Measurements from ENCODE around the gene MINAR1.

MINAR1 gene

GRCh38 chr15:79458491-79458890 is 26.4 kb downstream of the MINAR1 start:
- TF ChIP-seq EZH2 (IDR thresholded peaks at IDR 0.05; ENCODE audit: borderline replicate concordance, low read length), result no peak
- TF ChIP-seq CTCF (IDR thresholded peaks at IDR 0.05; ENCODE audit: low read length), result no peak
- Histone ChIP-seq H3K79me2 (ENCODE audit: insufficient read depth, low read length) (no peaks in the 10 kb centered on the region), H3K27ac (ENCODE audit: low read depth, low read length, poor library complexity, severe bottlenecking) (no peak overlapping the region), H3K4me2 (ENCODE audit: low read length) (no peak overlapping the region), H3K27me3 (ENCODE audit: insufficient read depth, low read length) (no peaks in the 10 kb centered on the region), H2AFZ (ENCODE audit: low read length) (no peak overlapping the region), H3K4me1 (ENCODE audit: insufficient read depth, low read length, severe bottlenecking) (no peaks in the 10 kb centered on the region), H4K20me1 (ENCODE audit: insufficient read depth, low read length) (no peaks in the 10 kb centered on the region), H3K4me3 (ENCODE audit: low read depth, low read length, poor library complexity, severe bottlenecking) (no peak overlapping the region), H3K36me3 (ENCODE audit: insufficient read depth, low read length) (no peaks in the 10 kb centered on the region), H3K9me3 (ENCODE audit: low read length) (no peaks in the 10 kb centered on the region), H3K9me2 (ENCODE audit: low read depth, low read length) (no peaks in the 10 kb centered on the region), H3K9ac (ENCODE audit: low read length) (no peak overlapping the region), H3F3A (ENCODE audit: insufficient read depth, low read length) (no peaks in the 10 kb centered on the region)

GRCh38 chr15:79459666-79460065 is 27.5 kb downstream of the MINAR1 start:
- Histone ChIP-seq H3K9me3 (ENCODE audit: low read length) (no peaks in the 10 kb centered on the region), H3K4me3 (ENCODE audit: low read depth, low read length, poor library complexity, severe bottlenecking) (no peak overlapping the region), H3K4me2 (ENCODE audit: low read length) (no peak overlapping the region), H3K9ac (ENCODE audit: low read length) (no peak overlapping the region), H4K20me1 (ENCODE audit: insufficient read depth, low read length) (no peaks in the 10 kb centered on the region), H3K9me2 (ENCODE audit: low read depth, low read length) (no peaks in the 10 kb centered on the region), H3K27ac (ENCODE audit: low read depth, low read length, poor library complexity, severe bottlenecking) (no peak overlapping the region), H3K4me1 (ENCODE audit: insufficient read depth, low read length, severe bottlenecking) (no peaks in the 10 kb centered on the region), H3K79me2 (ENCODE audit: insufficient read depth, low read length) (no peaks in the 10 kb centered on the region), H3F3A (ENCODE audit: insufficient read depth, low read length) (no peaks in the 10 kb centered on the region), H3K27me3 (ENCODE audit: insufficient read depth, low read length) (no peaks in the 10 kb centered on the region), H2AFZ (ENCODE audit: low read length) (no peak overlapping the region), H3K36me3 (ENCODE audit: insufficient read depth, low read length) (no peaks in the 10 kb centered on the region)
- TF ChIP-seq EZH2 (IDR thresholded peaks at IDR 0.05; ENCODE audit: borderline replicate concordance, low read length), result no peak
- no peak for TF ChIP-seq CTCF (IDR thresholded peaks at IDR 0.05; ENCODE audit: low read length)

GRCh38 chr15:79463043-79463780 is 31.1 kb downstream of the MINAR1 start:
- Histone ChIP-seq H3K27me3 (ENCODE audit: insufficient read depth, low read length) (no peaks in the 10 kb centered on the region), H3K9ac (ENCODE audit: low read length) (no peak overlapping the region), H3K4me3 (ENCODE audit: low read depth, low read length, poor library complexity, severe bottlenecking) (no peak overlapping the region), H3K4me2 (ENCODE audit: low read length) (no peak overlapping the region), H2AFZ (ENCODE audit: low read length) (no peak overlapping the region), H3K36me3 (ENCODE audit: insufficient read depth, low read length) (no peaks in the 10 kb centered on the region), H3K9me2 (ENCODE audit: low read depth, low read length) (no peaks in the 10 kb centered on the region), H3K4me1 (ENCODE audit: insufficient read depth, low read length, severe bottlenecking) (no peaks in the 10 kb centered on the region), H4K20me1 (ENCODE audit: insufficient read depth, low read length) (no peaks in the 10 kb centered on the region), H3K79me2 (ENCODE audit: insufficient read depth, low read length) (no peaks in the 10 kb centered on the region), H3F3A (ENCODE audit: insufficient read depth, low read length) (no peaks in the 10 kb centered on the region), H3K27ac (ENCODE audit: low read depth, low read length, poor library complexity, severe bottlenecking) (no peak overlapping the region), H3K9me3 (ENCODE audit: low read length) (no peaks in the 10 kb centered on the region)
- TF ChIP-seq CTCF (IDR thresholded peaks at IDR 0.05; ENCODE audit: low read length) (no peak), EZH2 (IDR thresholded peaks at IDR 0.05; ENCODE audit: borderline replicate concordance, low read length) (no peak)

Measured in OCI-LY1 (cell line).